ENCODE data around the gene ZPLD1.

GRCh38 chr3:102511639-102512038 lies 76.8 kb downstream of the ZPLD1 start:
- TF ChIP-seq GATA2 (IDR thresholded peaks at IDR 0.05; ENCODE audit: low read depth, low read length) (no peak), GATA3 (IDR thresholded peaks at IDR 0.05; ENCODE audit: low read depth, low read length) (no peak)
